Measurements from ENCODE around the gene RYR2. TPM values are rescaled to one million over a fixed set of nuclear protein-coding genes. Genes with fewer than 3 reads are reported as not detected.

RYR2 gene
- total RNA-seq, 1 donor from 2014 or later, result 0.16 TPM

DNA sequence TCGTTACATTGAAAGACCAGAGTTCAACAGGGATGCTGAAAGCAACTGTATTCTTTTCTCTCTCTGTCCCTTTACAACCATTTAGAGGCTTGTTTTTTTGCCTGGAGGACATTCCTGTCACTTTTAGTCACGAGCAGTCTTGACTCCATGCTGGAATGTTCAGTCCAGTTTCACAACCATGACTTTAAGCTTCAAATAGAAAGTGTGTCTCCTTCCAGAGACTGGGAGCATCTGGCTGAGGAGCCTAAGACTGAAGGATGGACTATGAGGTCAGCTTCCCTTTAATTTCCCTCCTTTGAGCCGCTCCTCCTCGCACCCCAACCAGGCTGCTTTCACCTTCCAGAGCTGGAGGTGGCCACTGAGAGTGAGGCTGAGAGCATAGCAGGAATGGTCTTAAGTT is 10.5 kb upstream of the RYR2 start:
- no peak for DNase-seq (ENCODE audit: low read depth)

DNA sequence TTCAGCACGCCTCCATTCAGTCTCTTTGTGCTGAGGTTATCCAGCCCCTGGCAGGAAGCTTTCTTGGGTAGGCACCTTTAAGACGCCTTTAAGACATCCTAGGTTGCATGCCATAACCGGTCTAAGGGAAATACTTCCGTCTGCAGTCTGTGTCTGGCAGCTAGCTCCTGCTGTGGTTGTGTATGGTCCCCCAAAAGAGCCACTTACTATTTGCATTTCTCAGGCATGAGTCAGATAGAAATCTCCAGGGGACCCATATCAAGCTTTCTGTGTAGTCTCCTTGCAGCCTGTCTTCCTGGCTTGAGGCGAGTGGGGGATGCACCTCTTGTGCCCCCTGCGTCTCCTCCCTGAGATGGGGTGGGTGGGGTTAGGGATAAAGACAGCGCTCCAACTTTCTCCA is 10.0 kb upstream of the RYR2 start:
- DNase-seq (ENCODE audit: low read depth), result no peak

DNA sequence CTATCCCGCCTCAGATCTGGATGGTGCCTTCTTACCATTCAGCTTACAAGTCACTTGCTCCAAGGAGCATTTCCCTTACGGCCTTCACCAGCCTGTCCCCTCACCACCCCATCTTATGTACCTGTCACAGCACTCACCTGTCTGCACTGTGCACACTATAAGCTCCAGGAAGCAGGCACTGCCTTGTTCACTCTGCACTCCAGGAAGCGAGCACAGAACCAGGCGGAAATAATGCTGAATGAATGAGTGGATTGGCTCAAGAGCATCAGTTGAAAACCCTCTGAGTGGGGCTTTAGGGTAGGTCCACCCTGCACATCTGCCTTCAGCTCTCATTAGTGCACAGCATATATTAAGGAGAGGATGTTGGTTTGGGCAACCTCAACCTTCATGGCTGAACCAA is 8.9 kb upstream of the RYR2 start:
- DNase-seq (ENCODE audit: low read depth), result no peak

DNA sequence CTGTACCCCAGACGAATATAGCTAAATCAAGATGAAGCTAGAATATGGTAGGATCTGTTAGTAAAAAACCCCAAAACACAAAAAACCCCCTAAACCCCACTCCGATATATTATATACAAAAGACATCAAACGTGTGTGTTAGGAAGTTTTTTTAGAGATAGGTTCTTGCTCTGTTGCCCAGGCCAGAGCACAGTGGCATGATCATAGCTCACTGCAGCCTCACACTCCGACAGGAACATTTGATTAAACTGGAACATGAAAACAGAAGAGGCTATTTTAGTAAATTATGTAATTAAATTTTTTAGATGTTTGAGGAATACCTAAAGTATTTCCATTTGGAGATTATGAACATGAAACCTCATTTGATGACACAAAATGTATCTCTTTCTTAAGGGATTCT is 8.2 kb upstream of the RYR2 start:
- DNase-seq (ENCODE audit: low read depth), result no peak

DNA sequence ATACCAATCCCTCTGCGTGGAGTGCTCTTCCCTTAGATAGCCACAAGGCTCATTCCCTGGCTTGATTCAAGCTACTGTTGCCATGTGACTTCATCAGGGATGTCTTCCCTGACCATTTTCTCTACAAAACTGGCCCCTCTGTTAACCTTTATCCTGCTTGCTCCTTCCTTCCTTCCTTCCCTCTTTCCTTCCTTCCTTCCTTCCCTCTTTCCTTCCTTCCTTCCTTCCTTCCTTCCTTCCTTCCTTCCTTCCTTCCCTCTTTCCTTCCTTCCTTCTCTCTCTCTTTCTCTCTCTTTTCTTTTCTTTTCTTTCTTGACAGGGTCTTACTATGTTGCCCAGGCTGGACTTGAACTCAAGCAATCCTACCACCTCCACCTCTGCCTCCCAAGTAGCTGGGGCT is 6.2 kb upstream of the RYR2 start:
- no peak for DNase-seq (ENCODE audit: low read depth)

DNA sequence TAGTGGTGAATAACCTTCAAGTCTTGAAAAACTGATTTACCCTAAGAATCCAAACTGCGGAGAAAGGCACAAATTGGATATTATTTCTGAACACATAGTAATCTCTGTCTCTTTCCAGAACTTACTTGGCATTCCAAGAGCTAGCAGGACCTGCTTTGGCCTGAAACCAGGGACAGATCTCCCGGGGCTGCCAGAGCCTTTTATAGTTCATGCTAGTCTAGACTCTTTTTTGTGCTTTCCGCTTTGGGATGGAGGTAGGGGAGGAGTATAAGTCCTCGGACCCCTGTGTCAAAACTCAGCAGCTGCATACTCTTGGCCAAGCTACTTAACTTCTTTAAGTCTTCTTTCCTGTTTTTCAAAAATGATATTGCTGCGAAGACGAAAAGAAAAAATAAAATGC is 3.8 kb upstream of the RYR2 start:
- DNase-seq (ENCODE audit: low read depth), result no peak

DNA sequence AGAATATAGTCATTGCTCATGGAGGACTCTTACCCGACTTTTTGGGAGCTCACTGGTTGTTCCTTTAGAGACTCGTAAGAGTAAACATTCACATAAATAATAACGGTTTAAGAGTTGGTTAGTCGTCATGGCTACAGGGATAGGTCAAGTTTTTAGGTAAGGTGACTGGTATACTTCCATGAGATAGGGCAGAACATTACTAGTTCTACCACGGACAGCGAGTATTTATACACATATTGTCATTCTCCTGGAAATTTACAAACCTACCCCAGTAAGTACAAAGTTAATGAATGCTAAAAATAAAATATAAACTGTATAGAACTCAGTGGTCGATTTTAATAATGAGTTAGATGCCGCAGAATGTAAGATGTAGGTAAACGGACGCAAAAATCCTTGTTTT is 1.2 kb upstream of the RYR2 start:
- no peak for DNase-seq (ENCODE audit: low read depth)

DNA sequence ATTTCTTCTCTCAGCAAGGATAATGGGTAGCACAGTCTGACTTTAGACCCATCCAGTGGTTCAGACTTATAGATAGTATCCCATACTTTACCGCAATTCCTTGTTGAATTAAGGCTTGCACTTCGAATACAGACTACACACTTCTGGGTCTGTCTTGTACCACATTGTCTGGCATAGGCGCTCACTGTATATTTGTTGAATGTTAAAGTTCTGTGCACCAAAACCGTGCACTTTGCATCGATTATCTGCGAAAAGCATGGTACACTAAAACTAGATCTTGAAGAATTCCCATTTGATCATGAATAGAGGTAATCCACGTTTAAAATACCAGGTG is 556 bp upstream of the RYR2 start:
- DNase-seq (ENCODE audit: low read depth), result no peak

DNA sequence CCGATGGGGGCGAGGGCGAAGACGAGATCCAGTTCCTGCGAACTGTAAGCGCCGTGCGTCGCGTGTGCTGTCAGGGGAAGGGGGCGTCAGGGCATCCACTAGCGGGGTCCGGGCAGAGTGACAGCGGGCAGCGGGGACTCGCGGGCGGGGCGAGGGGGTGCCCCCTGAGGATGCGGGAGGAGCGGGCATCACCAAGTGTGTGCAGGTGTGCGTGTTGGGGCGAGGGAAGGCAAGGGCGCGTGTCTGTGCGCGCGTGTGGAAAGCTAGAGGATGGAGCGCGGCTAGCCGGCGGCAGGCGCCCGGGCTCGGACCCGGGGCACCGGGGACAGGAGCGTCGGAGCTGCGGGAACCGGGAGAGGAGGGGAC is 525 bp downstream of the RYR2 start:
- no peak for DNase-seq (ENCODE audit: low read depth)

DNA sequence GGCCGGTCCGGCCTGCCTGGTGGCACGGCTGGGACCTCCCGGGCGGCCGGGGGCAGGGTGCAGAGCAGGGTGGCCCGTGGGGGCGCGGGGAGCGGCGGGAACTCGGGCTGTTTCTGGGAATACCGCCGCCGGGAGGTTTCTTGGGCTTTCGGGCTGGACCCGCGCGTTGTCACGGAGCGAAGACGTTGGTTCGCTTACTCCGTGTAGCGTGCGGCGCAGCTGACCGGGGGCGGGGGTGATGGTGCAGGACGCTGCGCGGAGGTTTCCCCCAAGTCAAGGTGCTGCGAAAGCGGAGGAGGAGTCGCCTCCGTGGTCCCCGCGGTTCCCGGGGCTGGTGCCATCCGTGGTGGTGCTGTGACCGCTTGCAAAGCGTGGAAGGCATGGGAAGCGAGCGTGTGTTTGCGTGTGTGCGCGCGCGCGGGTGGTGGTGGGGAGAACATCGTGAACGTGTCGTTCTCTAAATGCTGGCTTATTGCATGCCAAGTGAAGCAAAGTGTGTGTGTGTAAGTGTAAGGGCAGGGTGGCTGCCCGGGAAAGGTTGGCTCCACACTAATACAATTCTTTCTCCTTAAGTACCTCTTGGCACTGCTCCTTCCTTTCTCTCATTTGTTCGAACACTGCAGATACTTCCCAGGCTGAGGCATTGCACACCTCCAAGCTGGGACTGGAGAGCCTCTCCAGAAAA is 1.1 kb downstream of the RYR2 start:
- no peak for DNase-seq (ENCODE audit: low read depth)

DNA sequence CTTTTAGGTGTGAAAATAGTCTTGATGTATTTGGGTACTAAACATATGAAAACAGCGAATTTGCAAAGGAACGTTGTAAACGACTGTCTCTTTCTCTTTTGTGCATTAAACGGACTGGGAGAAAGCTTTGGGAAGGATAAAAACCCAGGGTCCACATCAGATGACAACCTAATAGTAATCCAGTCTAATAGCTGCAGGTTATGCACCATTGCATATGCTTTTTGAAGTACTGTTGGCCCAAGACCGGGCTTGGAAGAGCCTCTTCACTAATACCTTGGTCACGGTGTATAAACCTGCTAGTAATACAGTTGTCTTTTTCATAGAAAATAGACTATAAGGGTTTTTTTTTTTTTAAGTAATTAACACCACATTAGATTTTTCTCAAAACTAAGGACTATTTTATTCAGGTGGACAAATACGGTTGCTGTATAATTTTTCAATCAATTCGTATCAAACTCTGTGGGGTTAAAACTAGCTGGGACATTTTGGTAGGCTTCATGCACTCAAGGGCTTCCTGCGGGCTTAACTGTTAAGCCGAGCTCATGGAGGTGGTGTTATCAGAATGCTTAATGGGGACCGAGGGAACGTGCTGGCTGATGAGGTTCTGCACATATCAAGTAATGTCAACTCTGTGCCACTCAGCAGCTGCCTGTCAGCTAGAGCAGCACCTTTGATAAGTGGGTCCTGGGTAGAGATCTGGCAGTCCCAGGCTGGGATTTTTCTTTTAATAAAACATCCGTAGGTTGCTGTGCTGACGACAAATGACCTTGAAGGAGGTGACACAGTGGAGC is 2.1 kb downstream of the RYR2 start:
- DNase-seq (ENCODE audit: low read depth), result no peak

DNA sequence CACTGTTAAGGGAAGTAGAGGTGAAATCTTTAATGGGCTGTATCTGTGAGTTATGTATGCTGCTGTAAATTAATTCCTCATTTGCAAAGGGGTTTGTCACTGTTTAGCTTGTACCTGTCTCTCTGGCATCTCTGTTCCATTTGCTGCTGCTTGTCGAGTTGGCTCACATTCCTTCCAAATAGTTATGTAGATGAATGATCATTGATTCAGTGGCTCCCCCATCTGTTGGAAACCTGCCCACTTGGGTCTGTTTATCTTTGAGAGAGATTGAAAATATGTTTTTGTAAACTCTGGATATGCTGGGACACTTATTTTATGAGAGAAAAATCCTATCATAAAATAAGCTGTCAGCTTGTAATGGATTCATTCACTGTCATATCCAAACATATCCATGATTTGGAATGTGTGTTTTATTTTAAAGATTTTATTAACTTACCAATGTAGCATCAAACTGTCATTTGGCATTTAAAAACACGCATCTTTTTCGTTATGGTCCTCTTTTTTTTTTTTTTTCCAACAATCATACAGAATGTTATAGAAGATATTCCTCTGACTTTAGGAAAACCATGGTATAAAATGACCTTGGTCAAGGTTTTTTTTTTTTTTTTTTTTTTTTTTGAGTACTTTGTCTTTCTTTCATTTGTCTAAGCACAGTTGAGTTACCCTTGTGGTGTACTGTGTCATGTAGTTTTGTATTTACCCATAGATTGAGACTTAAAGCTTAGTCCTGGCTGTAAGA is 3.5 kb downstream of the RYR2 start:
- DNase-seq (ENCODE audit: low read depth), result no peak

DNA sequence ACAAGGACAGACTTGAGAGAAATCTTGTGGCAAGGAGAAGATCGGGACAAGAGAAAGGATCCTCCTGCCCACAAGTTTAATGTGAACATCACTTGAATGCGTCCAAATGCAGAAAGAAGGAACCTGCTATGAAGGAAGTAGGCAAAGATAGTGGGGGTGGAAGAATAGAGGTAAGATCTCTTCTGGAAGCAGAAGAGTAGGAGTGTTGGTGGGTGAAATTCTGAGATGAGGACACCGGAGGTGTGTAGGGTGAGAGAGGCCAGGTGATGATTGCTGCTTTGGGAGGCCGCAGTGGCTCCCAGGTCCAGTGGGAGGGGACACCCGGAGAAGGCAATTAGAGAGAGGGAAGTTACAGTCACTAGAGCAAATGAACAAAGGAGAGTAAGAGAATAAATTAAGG is 6.8 kb downstream of the RYR2 start:
- DNase-seq (ENCODE audit: low read depth), result no peak

DNA sequence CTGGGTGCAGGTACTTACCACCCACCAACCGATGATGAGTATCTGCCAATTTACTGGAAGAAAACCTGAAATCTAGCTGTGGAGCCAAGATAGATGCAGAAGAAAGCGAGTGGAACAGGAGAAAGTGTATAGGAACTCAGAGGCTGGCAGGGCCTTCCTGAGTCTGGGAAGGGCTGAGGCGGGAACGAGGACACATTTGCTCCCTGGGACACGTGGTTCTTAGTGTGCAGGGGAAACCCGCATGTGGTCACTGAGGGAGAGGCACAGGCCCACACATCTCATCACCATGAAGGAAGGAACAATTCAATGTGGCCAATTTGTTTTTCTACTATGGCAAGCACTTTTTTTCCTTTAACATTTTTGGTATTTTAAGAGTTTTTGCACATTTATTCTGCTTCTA is 8.2 kb downstream of the RYR2 start:
- no peak for DNase-seq (ENCODE audit: low read depth)

DNA sequence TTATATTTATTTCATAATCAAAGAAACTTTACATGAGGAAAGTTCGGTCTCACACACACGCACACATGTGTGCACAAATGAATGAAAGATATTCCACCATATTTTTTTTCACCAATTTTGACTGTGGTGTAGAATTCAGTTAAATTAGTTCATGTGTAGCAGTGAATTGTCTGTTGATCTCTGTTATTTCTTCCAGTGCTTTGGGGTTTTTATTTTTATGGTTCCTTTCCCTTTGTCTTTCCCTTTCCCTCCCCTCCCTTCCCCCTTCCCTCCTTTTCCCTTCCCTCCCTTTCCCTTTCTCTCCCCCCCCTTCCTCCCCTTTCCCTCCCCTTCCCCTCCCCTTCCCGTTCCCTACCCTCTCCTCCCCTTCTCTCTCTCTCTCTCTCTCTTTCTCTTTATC is 8.9 kb downstream of the RYR2 start:
- DNase-seq (ENCODE audit: low read depth), result no peak

DNA sequence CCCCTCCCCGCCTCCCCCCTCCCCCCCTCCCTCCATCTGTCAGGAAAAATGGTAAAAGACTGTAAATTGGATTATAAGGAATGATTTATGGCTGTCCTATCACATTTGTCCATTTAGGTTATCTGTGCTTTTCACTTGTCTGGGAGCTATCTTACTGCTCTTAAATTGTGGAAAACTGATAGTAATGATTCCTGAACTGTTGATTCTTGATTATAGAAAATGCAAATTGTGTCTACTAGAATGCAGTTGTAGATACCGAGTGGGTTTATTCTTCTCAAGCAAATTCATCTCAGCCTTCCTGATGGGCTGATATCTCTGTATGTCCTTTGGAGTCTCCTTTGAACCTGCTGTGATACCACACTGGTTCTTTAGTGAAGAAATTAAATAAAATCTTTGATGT is 12.3 kb downstream of the RYR2 start:
- DNase-seq (ENCODE audit: low read depth), result no peak

DNA sequence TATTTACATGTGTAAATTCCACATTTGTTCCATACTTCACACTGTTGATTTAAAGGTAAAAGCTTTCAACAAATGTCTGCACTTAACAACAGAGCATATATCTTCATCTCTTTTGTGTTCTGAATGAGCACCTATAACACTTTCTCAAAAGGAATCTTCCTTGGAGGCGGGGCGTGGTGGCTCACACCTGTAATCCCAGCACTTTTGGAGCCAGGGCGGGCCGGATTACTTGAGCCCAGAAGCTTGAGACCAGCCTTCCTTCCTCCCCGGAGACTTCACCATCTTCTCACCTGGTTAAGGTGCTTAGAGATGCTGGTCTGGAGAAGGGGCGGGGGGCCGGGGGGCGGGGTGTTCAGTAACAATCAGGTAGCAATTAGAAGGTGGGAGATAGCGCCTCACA is 16.5 kb downstream of the RYR2 start:
- no peak for DNase-seq (ENCODE audit: low read depth)

DNA sequence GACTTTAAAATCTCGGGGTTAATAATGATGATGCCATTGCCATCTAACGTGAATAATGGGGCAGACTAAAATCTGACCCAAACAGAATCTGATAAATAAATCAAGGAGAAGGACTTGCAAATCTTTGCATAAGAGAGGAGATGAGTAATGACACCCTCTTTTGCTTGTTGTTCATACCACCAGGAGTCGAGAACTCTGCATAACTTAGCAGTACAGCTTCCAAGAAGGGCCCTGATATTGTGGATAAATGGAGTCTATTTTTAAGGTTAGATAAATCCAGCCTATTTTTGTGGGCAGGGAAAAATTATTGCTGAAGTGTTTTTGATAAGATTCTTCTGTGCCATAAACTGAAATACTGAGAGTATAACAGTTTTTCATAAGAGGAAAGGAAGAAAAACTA is 17.3 kb downstream of the RYR2 start:
- no peak for DNase-seq (ENCODE audit: low read depth)

DNA sequence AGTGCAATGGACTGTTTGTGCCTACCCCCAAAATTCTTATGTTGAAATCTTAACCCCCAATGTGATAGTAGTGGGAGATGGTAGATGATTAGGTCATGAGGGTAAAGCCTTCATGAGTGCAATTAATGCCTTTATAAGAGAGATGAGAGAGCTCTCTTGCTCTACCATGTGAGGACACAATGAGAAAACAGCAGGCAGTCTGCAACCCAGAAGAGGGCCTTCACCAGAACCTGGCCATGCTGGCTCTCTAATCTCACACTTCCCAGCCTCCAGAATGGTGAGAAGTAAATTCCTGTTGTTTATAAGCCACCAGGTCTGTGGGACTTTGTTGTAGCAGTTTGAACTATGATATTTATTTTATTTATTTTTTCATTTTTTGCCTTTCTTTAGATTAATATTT is 21.0 kb downstream of the RYR2 start:
- DNase-seq (ENCODE audit: low read depth), result no peak

DNA sequence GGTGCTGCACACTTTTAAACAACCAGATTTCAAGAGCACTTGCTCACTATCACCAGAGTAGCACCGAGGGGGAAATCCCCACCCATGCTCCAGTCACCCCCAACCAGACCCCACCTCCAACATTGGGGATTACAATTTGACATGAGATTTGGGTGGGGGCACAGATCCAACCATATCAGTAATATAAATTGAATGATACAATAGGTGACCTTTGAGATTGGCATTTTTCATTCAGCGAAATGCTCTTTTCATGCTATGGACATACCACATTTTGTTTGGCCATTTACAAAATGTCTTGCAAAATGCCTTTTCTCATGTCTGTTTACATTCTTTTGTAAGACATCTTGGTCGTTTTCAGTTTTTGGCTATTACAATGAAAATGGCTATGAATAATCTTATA is 23.9 kb downstream of the RYR2 start:
- DNase-seq (ENCODE audit: low read depth), result no peak

DNA sequence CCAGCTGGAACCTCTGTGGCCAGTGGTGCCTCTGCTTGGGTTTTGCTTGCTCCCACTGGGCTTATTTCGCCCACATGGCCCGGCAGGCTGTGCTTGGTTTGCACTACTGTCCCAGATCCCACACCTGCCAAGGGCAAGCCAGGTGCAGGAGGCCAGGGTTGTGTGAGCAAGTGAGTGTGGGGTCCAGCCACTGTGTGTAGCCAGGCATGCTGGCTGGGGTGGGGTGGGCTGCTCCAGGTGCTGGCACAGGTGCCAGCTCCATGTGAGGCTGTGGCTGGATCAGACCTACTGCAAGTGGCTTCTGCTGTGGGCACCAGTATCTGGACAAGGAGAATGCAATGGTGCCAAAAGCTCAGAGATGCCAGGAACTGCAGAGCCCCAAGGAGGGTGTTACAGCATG is 28.5 kb downstream of the RYR2 start:
- DNase-seq (ENCODE audit: low read depth), result no peak

DNA sequence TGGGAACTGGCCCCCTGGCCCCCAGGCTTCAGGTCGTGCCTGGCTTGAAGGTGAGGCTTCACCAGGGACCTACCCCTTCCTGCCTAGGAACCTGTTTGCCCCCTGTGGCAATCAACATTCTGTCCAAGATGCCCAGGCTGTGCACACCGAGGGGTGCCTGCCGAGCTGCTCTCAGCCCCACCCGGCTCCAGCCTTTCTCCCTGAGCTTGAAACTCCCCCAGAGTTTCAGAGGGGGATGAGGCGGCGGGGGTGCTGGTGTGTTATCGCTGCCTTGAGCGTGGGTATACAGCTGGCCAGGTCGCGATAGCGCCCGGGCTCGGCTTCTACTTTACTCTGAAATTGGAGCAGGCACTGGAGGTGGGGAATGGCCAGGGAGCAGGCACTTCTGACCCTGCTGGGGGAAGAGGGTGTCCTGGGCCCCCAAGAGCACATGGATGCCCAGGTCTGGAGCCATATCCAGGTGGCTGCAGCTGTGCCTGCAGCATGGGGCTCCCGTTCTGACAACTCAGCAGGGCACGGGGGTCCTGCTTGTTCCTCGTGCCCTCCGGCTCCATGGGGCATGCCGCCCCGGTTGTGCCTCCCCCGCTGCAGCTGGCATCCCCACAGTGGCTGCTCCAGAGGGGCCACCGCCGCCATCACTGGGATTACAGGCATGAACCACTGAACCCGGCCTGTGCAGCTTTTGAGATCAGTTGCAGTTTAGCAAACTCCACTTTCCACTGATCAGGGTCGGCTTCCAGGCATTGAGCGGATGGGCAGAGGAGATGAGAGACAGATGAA is 29.8 kb downstream of the RYR2 start:
- no peak for DNase-seq (ENCODE audit: low read depth)

Data from myocyte (in vitro differentiated cells).